Putamen (tissue), 1 donor: ENCODE results near the gene DNAJC28.
A peak's percentile ranks its signal among the peaks of the same experiment; 100 is the strongest.
"Not testable (repeated sequence)": the region's sequence is repeated elsewhere in the genome, so short reads cannot be mapped to it uniquely, and the experiment has no call there.

Experiments used
- DNase-seq: peaks from one replicate; pipeline ENCODE4 v3.0.0-alpha.2; 2016; ENCODE audit warnings: low spot score

DNAJC28 gene, protein sequence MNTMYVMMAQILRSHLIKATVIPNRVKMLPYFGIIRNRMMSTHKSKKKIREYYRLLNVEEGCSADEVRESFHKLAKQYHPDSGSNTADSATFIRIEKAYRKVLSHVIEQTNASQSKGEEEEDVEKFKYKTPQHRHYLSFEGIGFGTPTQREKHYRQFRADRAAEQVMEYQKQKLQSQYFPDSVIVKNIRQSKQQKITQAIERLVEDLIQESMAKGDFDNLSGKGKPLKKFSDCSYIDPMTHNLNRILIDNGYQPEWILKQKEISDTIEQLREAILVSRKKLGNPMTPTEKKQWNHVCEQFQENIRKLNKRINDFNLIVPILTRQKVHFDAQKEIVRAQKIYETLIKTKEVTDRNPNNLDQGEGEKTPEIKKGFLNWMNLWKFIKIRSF

DNA sequence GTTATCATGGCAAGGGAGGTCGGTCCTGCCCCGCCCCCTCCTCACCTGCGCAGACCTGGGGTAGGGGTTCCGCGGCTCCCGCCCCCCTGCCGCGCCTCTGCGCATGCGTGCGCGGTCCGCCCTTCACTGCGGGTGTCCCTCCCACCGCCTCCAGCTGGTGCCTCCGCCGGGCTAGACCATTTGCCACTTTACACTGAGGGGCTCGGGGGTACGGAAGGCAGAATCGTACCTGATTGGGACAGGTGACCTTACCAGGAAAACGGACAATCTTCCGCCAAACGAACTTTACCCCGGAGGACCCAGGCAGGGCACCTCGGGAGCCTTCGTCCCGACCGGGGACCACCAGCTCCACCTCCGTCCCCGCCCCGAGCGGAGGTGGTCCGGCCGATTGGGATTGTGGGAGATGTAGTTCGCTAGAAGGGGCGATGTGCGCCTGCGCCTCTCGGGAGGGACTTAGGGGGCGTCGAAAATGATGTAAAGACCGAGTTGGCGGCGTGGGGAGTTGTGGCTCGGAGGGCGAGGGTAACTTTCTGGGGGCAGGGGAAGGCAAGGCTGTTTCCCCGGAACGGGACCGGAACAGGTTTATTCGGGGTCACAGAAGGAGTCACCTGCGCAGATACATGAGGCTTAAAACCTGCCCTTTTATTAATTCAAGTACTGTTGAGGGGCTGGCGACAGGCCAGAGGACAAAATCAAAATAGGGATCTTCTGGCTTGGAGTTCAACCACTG is at the start of gene DNAJC28:
Gene DNAJC28 (minus strand): TSS at position 344 of the 730 bp plus-strand sequence. CDS start 2,323 bp downstream, outside the sequence.
- peak; percentile 95 for DNase-seq

DNA sequence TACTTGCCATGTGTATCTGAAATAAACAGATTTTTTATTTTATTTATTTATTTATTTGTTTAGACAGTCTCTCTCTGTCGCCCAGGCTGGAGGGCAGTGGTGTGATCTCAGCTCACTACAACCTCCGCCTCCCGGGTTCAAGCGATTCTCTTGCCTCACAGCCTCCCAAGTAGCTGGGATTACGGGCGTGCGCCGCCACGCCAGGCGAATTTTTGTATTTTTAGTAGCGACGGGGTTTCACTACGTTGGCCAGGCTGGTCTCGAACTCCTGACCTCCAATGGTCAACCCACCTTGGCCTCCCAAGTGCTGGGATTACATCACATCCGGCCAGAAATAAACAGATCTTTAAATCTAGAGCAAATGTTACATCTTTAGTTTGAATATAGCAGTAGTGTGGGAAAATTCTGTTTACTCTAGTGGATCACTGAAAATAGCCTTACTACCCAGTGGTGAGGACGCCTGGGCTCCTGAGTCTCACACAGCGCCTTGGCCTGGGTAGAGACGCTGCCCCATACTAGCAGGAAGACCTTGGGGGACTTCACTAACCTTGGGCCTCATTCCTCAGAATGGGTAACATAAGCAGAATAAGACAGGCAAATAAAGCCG is 49.7 kb upstream of the DNAJC28 start:
- DNase-seq = peak; percentile 7

DNA sequence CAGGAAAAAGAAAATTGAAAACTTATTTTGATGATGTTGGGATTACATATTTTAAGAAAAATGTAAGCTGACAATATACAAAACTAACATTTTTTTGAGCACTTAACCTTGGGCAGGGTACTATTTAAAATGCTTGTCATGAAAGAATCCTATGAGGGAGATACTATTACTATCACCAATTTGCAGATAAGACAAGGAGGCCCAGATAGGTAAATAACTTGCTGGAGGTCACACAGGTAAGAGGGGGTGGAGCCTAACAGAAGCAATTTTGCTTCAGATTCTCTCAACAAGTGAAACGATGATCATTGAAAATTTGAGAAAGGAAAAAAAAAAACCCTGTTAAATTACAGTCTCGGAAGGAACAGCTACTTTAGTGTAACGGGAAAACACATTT is 49.2 kb upstream of the DNAJC28 start:
- DNase-seq = no peak

DNA sequence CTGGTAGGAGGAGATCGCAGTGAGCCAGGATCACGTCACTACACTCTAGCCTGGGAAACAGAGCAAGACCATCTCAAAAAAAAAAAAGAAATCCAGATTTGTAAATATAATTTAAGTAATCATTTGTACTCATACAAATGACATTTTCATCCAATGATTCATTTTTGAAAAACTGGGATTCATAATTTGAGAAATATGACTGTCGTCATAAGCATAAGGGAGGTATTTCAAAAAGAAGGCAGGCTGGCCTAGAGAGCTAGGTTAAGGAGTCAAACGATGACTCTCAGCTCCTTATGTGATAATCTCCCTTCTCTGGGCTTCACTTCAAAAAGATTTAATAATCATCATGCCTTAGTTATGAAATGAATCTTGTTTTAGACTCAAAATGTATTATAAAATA is 48.1 kb upstream of the DNAJC28 start:
- no peak for DNase-seq

DNA sequence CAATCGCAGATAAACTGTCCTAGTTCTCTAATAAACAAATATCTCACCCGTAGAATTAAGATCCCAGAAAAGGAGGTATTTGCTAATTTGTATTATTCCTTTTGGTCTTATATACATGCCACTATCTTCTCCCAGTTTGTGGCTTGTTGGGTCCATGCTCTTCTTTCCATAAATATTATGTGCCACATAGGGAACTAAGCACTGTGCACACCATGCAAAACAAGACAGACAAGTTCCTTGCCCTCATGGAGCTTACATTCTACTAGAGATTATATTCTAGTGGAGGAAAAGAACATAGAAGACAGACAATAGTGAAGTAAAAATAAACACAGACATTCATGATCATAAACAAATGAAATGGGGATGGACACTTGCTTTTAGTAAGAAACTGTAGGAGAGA is 45.7 kb upstream of the DNAJC28 start:
- no peak for DNase-seq

DNA sequence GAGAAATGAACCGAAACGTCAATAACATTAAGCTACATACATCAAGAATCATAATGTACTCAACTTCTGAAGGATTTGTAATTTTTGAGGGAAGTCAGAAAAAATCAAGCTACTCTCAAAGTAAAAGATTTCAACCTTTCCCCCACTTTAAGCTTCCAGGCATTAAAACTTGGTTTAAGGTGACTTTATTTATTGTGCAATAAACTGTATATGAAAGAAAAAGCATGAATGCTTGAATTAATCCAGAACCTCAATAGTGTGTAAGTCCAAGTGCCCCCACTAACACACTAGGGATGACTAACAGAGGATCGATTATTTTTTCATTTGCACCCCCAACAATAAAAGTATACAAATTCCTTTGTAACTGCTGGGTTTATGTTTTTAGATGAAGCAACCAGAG is 39.5 kb upstream of the DNAJC28 start:
- DNase-seq = no peak

DNA sequence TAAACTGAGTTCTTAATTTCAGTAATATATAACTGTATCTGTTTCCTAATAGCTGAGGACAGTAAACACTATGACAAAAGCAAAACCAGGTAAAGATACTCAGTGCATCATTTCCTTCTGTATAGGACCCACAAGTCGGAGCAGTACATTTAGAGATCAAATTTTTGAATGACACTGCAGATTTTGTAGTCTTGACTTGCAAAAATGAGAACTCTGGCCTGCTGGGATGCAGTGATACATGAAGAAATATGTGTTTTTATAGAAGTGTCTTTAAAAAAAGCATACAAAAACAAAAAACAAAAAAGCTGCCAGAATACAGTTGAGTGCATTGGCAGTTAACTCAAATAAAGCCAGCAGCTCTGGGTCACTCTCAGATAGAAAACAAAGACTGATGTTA is 31.4 kb upstream of the DNAJC28 start:
- no peak for DNase-seq

- no peak for DNase-seq
These were observed 30.9 kb upstream of the DNAJC28 start for GRCh38 chr21:33522297-33522952.

DNA sequence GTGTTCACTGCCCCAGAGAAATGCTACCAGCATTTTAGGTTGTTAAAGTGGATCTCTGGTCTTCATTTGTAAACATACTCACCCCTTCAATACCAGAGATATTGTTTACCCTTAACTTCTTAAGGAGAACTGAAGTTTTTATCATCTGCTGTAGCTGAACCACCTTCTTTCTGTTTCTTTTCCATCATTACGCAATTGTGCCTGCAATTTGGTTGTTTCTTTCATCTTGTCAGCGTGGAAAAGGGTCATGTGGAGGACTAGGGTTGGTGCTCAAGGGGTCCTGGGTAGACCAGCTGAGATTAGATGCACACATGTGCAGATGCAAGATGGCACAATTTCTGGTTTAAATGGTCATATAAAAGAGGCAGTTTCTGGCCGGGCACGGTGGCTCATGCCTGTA is 27.4 kb upstream of the DNAJC28 start:
- no peak for DNase-seq

- no peak for DNase-seq
These were observed 22.7 kb upstream of the DNAJC28 start for GRCh38 chr21:33514229-33514628.

DNA sequence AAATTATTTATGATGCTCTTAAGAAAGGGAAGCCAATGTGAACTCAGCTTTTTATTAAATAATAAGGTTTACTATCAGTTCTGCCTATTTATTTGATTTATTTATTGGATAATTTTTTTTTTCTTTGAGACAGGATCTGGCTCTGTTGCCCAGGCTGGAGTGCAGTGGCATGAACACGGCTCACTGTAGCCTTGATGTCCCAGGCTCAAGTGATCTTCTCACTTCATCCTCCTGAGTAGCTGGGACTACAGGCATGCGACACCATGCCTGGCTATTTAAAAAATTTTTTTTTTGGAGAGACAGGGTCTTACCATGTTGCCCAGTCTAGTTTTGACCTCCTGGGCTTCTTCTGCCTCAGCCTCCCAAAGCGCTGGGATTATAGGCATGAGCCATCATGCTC is 21.0 kb upstream of the DNAJC28 start:
- no peak for DNase-seq

DNA sequence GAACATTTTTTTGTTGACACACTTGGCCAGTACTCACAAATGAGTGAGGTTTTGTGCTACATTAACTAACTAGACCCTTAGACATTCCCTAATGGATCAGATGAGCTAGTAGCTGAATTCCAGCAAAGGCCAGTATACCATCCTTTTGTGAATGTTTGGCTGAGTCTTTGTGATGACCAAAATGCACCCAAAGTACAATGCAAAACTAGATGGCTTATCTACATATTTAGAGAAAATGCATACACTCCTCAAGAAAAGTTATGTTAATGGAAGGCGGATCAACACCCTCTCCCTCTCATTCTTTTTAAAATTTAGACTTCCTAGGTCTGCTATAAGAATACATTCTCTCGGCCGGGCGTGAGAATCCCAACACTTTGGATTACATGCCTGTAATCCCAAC is 20.1 kb upstream of the DNAJC28 start:
- DNase-seq = no peak

DNA sequence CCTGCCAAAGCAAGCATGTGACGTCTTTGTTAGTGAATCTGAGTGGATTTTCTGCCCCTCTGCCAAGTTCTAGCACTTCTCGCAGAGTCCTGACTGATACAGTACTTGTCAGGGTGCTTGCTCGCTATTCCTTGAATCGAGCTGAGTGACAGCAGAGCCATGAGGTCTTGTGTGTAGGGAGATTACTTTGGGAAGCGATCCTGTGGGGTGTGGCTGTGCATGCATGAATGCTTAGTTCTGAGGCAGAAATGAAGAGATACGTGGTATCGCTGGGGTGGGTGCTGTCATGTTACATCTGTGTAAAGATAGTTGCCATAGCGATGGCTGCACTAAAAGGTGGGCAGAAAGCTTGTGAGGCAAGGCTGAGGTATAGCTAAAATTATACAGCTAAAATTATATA is 19.3 kb upstream of the DNAJC28 start:
- DNase-seq = peak; percentile 83

DNA sequence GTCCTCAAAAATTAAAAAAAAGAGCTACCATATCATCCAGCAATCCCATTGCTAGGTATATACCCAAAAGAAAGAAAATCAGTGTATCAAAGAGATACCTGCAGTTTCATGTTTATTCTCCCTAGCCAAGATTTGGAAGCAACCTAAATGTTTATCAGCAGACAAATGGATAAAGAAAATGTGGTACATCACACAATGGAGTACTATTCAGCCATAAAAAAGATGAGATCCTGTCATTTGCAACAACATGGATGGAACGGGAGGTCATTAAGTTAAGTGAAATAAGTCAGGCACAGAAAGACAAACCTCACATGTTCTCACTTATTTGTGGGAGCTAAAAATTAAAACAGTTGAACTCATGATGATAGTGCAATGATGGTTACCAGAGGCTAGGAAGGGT is 15.5 kb upstream of the DNAJC28 start:
- DNase-seq = not testable (repeated sequence)

GRCh38 chr21:33505833-33506232 is 14.3 kb upstream of the DNAJC28 start:
- DNase-seq = no peak

DNA sequence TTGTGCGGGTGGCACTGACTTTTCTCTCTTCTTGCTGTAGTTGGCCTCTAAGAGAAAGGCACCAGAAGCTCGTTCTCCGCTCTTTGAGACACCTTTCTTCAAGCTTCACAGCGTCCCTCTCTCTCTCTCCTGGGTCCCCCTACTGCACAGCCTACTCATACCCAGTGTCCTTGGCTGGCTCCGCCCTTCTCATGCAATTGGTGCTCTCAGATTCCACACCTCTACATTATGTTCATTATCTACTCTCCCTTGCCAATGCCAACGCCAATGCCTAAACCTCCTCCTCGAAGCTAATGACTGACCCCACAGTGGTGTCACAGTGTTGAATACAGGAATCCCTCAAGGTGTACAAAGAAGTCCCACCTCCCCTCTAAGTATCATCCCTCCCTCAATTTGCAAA is 4.8 kb upstream of the DNAJC28 start:
- DNase-seq = no peak

- DNase-seq = no peak
These were observed 4.2 kb upstream of the DNAJC28 start for GRCh38 chr21:33495743-33496142.

DNA sequence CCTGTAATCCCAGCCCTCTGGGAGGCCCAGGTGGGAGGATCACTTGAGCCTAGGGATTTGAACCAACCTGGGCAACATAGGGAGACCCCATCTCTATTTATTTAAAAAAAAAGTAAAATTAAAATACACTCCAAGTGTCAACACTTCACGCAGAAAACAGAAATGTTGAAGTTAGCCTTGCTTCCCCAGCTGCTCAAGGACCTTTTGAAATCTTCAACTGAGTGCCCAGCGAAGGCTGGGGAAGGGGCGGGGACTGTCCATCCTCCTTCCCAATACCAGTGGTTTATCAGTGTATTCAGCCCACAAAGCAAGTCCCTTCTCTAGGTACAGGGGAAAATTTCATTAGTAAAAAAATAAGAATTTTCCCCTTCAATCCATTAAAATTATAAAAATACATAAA is 2.2 kb upstream of the DNAJC28 start:
- no peak for DNase-seq

GRCh38 chr21:33492571-33492970 is 1.1 kb upstream of the DNAJC28 start:
- DNase-seq = no peak

GRCh38 chr21:33490991-33491372 is 534 bp downstream of the DNAJC28 start:
- DNase-seq = no peak

DNA sequence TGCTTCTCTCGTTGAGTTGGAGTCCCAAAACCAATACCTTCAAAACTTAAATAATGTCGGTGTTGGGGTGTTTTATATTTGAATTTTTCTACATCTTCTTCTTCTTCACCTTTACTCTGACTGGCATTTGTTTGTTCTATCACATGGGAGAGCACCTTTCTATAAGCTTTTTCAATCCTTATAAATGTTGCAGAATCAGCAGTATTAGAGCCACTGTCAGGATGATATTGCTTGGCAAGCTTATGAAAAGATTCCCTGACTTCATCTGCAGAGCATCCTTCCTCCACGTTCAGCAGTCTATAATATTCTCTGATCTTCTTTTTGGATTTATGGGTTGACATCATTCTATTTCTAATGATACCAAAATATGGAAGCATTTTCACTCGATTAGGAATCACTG is 2.6 kb downstream of the DNAJC28 start:
- no peak for DNase-seq

- no peak for DNase-seq
These were observed 3.5 kb downstream of the DNAJC28 start for GRCh38 chr21:33487996-33488395.
